ENCODE data around the gene PRR27.

- TF ChIP-seq MXI1 (conservative IDR thresholded peaks at IDR 0.05; ENCODE audit: poor library complexity, severe bottlenecking) (no peak), CTCF (IDR thresholded peaks at IDR 0.05; ENCODE audit: poor library complexity, severe bottlenecking) (peak; percentile 42)
These were observed 29.3 kb downstream of the PRR27 start for GRCh38 chr4:70183168-70183939.
